CD14-positive monocyte (primary cell): ENCODE data around the gene ARIH2. TPM values are rescaled to one million over a fixed set of nuclear protein-coding genes. Genes with fewer than 3 reads are reported as not detected.

Experiments used
- DNase-seq, 3 donors: peaks; one replicate each; pipeline ENCODE4 v3.0.0-alpha.2; 2011 to 2022
- H2AFZ ChIP-seq: 2 replicates; pipeline ENCODE4 v1.6.0; 2012; ENCODE audit warnings: mild to moderate bottlenecking, low read depth, low read length, inconsistent platforms; ENCODE audit not compliant: insufficient read depth, poor library complexity, severe bottlenecking
- H3K27ac ChIP-seq, 2 donors: 1 replicate in 1 of 2; 2 replicates in 1 of 2; pipeline ENCODE4 v1.5.1; 2012 to 2013; ENCODE audit warnings: low read length in 2 of 2, control low read depth in 1 of 2, inconsistent platforms in 1 of 2, low read depth in 1 of 2, mild to moderate bottlenecking in 1 of 2
- H3K27me3 ChIP-seq, 2 donors: one replicate each; pipeline versions ENCODE4 v1.6.0 to v1.6.1; 2011 to 2013; ENCODE audit warnings: low read length in 2 of 2; ENCODE audit not compliant: control insufficient read depth in 2 of 2, insufficient read depth in 2 of 2
- H3K36me3 ChIP-seq, 2 donors: replicated peaks in 1 of 2; 1 replicate in 1 of 2; 2 replicates in 1 of 2; pipeline versions ENCODE4 v1.5.1 to v1.6.1; 2012 to 2013; ENCODE audit warnings: low read length in 2 of 2, control low read depth in 1 of 2, inconsistent platforms in 1 of 2, mild to moderate bottlenecking in 1 of 2; ENCODE audit not compliant: insufficient read depth in 2 of 2, control insufficient read depth in 1 of 2
- H3K4me1 ChIP-seq, 2 donors: 1 replicate in 1 of 2; 2 replicates in 1 of 2; pipeline versions ENCODE4 v1.5.1 to v1.6.1; 2012 to 2013; ENCODE audit warnings: low read length in 2 of 2, control low read depth in 1 of 2, inconsistent platforms in 1 of 2, mild to moderate bottlenecking in 1 of 2, moderate library complexity in 1 of 2; ENCODE audit not compliant: insufficient read depth in 2 of 2, control insufficient read depth in 1 of 2
- H3K4me2 ChIP-seq: replicated peaks from 2 replicates; pipeline ENCODE3; 2012; ENCODE audit warnings: low read length, moderate library complexity, mild to moderate bottlenecking; ENCODE audit not compliant: poor library complexity, severe bottlenecking; ENCODE audit errors: extremely low read depth
- H3K4me3 ChIP-seq, 3 experiments: fragments of 200-600 bp in 1 of 3; sonication (generic) in 1 of 3; replicated peaks in 1 of 3; 1 replicate in 2 of 3; 2 replicates in 1 of 3; pipeline ENCODE4 v1.5.1; 2011 to 2013; ENCODE audit warnings: low read length in 3 of 3, mild to moderate bottlenecking in 3 of 3, control low read depth in 2 of 3, low read depth in 2 of 3, inconsistent platforms in 1 of 3, moderate library complexity in 1 of 3
- H3K79me2 ChIP-seq: 2 replicates; pipeline ENCODE4 v1.6.0; 2012; ENCODE audit warnings: mild to moderate bottlenecking, control low read depth, inconsistent platforms, low read length, moderate library complexity; ENCODE audit not compliant: insufficient read depth
- H3K9ac ChIP-seq: 2 replicates; pipeline ENCODE4 v1.6.0; 2017; ENCODE audit warnings: low read length, mild to moderate bottlenecking; ENCODE audit not compliant: insufficient read depth, poor library complexity, severe bottlenecking
- H3K9me3 ChIP-seq, 2 donors: replicated peaks in 1 of 2; 1 replicate in 1 of 2; 2 replicates in 1 of 2; pipeline versions ENCODE4 v1.5.1 to v1.6.1; 2012 to 2013; ENCODE audit warnings: low read length in 2 of 2, control low read depth in 1 of 2; ENCODE audit not compliant: control insufficient read depth in 1 of 2, insufficient read depth in 1 of 2
- H4K20me1 ChIP-seq: 2 replicates; pipeline ENCODE4 v1.6.0; 2012; ENCODE audit warnings: mild to moderate bottlenecking, low read length, control low read depth, moderate library complexity; ENCODE audit not compliant: insufficient read depth
- H3K27ac Mint-ChIP-seq, 7 donors: one replicate each; pipeline ENCODE4 v1.8.0; 2020; ENCODE audit warnings: mild to moderate bottlenecking in 7 of 7, mixed read lengths in 7 of 7, moderate library complexity in 6 of 7, inconsistent platforms in 2 of 7
- H3K27me3 Mint-ChIP-seq, 3 donors: one replicate each; pipeline ENCODE4 v1.8.0; 2021 to 2022; ENCODE audit warnings: low read depth in 3 of 3, mild to moderate bottlenecking in 3 of 3, mixed read lengths in 3 of 3, moderate library complexity in 3 of 3, inconsistent platforms in 1 of 3
- H3K36me3 Mint-ChIP-seq, 2 donors: one replicate each; pipeline ENCODE4 v1.8.0; 2020; ENCODE audit warnings: mixed read lengths in 2 of 2, inconsistent platforms in 1 of 2, mild to moderate bottlenecking in 1 of 2
- H3K4me1 Mint-ChIP-seq: one replicate; pipeline ENCODE4 v1.8.0; 2020; ENCODE audit warnings: mild to moderate bottlenecking, mixed read lengths
- H3K4me3 Mint-ChIP-seq, 2 donors: one replicate each; pipeline ENCODE4 v1.8.0; 2020; ENCODE audit warnings: mild to moderate bottlenecking in 2 of 2, mixed read lengths in 2 of 2, moderate library complexity in 1 of 2
- H3K9me3 Mint-ChIP-seq, 7 donors: one replicate each; pipeline ENCODE4 v1.8.0; 2020 to 2022; ENCODE audit warnings: mixed read lengths in 7 of 7, mild to moderate bottlenecking in 6 of 7, moderate library complexity in 6 of 7, inconsistent platforms in 2 of 7
- WGBS: methylation state at CpG from one replicate; pipeline ENCODE4 v1.1.5; 2013; ENCODE audit warnings: missing lambda C conversion rate; ENCODE audit not compliant: insufficient coverage; 5-methylcytosine and 5-hydroxymethylcytosine counted together
- intact Hi-C, 2 donors: fragments of 100-400 bp; cut with micrococcal nuclease; formaldehyde crosslinking; loops; one replicate each; pipeline versions ENCODE4 v1.15.0 to v1.15.1; 2023
- polyA plus RNA-seq, 3 donors: library from polyadenylated mRNA; depleted of rRNA in 1 of 3; unstranded in 2 of 3; stranded (reverse) in 1 of 3; fragments of 300-500 nt in 2 of 3; fragments of >200 nt in 1 of 3; fragmentation: Illumina TruSeq in 2 of 3; gene quantifications; 1 replicate in 2 of 3; 2 replicates in 1 of 3; pipeline ENCODE4 v1.2.3, GENCODE V29; 2012 to 2021
- TF ChIP-seq, protein P1 (sequence below): fragments of 200-600 bp; IDR thresholded peaks from one replicate; pipeline ENCODE4 v1.8.0; 2022; ENCODE audit warnings: antibody characterized with exemption, mild to moderate bottlenecking

ARIH2 gene
- polyA plus RNA-seq, 3 donors, result 68.2 to 94.8 (median 72.2) TPM

DNA sequence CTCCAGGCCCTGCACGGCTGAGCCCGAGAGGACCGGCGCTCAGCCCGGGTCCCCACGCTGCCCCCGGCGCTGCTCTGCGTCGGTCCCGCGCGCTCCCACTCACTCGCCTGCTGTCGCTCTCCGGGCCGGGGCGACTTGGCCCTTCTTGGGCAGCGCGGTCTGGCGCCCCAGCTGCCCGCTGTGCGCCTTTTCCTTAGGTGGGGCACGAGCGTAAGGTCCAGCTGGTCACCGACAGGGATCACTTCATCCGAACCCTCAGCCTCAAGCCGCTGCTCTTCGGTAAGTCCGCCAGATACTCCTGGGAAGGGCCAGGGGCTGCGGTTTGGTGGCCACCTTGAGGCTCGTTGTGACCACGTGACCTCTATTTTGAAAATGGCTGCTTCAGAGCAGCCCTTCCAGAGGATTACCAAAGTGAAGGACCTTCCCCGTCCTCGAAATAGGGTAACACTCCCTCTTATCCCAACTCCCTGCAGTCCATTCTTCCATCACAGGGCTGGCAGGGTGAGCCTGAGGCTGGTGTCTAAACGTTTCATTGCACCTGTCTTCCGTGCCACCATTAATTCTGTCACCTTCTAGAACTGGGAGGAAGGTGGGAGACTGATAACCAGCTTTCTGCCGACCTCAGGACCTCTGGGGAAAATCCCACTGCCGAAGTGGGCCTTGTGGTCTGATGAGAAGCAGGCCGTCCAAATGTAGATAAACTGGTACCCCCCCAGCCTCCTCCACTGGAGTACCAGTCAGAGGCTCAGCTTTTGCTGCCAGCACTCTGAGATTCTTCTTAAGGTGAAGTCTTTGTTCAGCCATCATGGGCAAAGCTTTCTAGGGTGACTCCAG lies 72.2 kb downstream of the ARIH2 start:
- Mint-ChIP-seq H3K9me3 (no peaks in the 10 kb centered on the region), H3K36me3 (peaks cover 16 to 29% of the 10 kb centered on the region in 2 donors), H3K4me3 (peak overlapping the region; percentile 92), H3K27ac (peak overlapping the region in 6 of 7 donors; percentile 58 to 89 (median 74)), H3K27me3 (no peaks in the 10 kb centered on the region), H3K4me1 (peaks cover 27% of the 10 kb centered on the region)
- Histone ChIP-seq H3K27me3 (no peaks in the 10 kb centered on the region), H4K20me1 (no peaks in the 10 kb centered on the region), H3K36me3 (peaks cover 10 to 30% of the 10 kb centered on the region in 2 donors), H3K27ac (peak overlapping the region in 1 of 2 donors; percentile 72), H2AFZ (peak overlapping the region; percentile 100), H3K4me3 (peak overlapping the region; percentile 83 to 96 (median 96)), H3K4me2 (peak overlapping the region; percentile 99), H3K9ac (peak overlapping the region; percentile 82), H3K9me3 (no peaks in the 10 kb centered on the region), H3K4me1 (peaks cover 21 to 27% of the 10 kb centered on the region in 2 donors), H3K79me2 (peaks cover 23% of the 10 kb centered on the region)
- DNase-seq, result peak; percentile 12 to 43 (median 42)
- WGBS, result 2% methylated on average over 33 of the region's 40 CpGs
- intact Hi-C loops, result loop anchor here in 1 of 2 donors (10.0 kb wide), 1 partner anchor 164 kb away; no protein-coding TSS in a partner anchor
- TF ChIP-seq, protein P1, sequence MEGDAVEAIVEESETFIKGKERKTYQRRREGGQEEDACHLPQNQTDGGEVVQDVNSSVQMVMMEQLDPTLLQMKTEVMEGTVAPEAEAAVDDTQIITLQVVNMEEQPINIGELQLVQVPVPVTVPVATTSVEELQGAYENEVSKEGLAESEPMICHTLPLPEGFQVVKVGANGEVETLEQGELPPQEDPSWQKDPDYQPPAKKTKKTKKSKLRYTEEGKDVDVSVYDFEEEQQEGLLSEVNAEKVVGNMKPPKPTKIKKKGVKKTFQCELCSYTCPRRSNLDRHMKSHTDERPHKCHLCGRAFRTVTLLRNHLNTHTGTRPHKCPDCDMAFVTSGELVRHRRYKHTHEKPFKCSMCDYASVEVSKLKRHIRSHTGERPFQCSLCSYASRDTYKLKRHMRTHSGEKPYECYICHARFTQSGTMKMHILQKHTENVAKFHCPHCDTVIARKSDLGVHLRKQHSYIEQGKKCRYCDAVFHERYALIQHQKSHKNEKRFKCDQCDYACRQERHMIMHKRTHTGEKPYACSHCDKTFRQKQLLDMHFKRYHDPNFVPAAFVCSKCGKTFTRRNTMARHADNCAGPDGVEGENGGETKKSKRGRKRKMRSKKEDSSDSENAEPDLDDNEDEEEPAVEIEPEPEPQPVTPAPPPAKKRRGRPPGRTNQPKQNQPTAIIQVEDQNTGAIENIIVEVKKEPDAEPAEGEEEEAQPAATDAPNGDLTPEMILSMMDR, result no peak

DNA sequence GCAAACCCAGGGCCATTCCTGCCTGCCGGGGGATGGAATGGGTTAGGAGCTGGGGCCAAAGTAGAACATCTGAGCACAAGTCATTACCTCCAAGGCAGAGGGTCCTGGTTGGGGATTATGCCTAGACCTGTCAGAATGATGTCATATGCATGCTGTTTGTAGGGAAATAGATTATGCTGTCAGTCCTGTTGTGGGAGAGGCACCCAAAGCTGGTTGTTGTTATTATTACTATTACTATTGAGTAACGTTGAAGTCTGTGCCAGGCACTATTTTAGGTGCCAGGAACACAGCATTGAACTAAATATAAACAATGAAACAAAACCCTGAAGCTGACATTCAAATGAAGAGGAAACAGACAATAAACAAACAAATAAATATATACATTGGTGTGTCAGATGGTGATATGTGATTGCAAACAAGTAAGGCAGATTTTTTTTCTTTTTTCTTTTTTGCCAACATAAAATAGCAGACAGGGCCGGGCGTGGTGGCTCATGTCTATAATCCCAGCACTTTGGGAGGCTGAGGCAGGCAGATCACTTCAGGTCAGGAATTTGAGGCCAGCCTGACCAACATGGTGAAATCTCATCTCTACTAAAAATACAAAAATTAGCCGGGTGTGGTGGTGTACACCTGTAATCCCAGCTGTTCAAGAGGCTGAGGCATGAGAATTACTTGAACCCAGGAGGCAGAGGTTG lies 73.4 kb downstream of the ARIH2 start:
- Histone ChIP-seq H3K4me3 (no peak overlapping the region), H3K79me2 (peaks cover 23% of the 10 kb centered on the region), H3K27ac (no peak overlapping the region), H4K20me1 (no peaks in the 10 kb centered on the region), H3K36me3 (peaks cover 6 to 22% of the 10 kb centered on the region in 2 donors), H3K9ac (no peak overlapping the region), H3K9me3 (no peaks in the 10 kb centered on the region), H3K27me3 (no peaks in the 10 kb centered on the region), H3K4me2 (no peak overlapping the region), H2AFZ (no peak overlapping the region), H3K4me1 (peaks cover 21 to 27% of the 10 kb centered on the region in 2 donors)
- intact Hi-C loops, result loop anchor here in 1 of 2 donors (10.0 kb wide), 1 partner anchor 163 kb away; no protein-coding TSS in a partner anchor
- 100% methylated on average over 1 of the region's 5 CpGs for WGBS
- no peak overlapping the region for H3K4me3 Mint-ChIP-seq
- H3K27me3 Mint-ChIP-seq, result no peaks in the 10 kb centered on the region
- no peak for DNase-seq
- TF ChIP-seq, protein P1, result no peak
- H3K9me3 Mint-ChIP-seq, result no peaks in the 10 kb centered on the region
- H3K36me3 Mint-ChIP-seq, result peaks cover 11 to 25% of the 10 kb centered on the region in 2 donors
- H3K4me1 Mint-ChIP-seq, result peaks cover 27% of the 10 kb centered on the region
- no peak overlapping the region for H3K27ac Mint-ChIP-seq
